Measurements from ENCODE around the gene MBNL2.
A peak's percentile ranks its signal among the peaks of the same experiment; 100 is the strongest.

MBNL2 gene

DNA sequence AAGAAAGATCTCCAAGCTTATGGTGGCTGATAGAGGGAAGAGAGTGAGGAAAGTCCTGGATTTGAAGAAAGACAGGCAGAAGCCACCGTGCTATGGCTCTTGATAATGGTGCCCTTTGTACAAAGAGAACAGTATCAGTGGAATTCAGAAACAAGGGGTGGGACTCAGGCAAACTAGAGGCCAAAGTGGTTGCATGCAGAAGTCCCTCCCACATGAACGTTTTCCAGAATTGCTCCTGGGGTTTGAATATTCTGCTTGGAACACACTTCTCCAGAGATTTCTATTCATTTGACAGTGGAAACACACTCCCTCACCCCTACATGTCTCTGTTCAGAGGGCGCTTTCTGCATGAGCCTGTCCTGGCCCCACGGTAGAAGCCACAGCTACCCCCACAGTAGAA lies 10.1 kb upstream of the MBNL2 start:
- no peak for DNase-seq

DNA sequence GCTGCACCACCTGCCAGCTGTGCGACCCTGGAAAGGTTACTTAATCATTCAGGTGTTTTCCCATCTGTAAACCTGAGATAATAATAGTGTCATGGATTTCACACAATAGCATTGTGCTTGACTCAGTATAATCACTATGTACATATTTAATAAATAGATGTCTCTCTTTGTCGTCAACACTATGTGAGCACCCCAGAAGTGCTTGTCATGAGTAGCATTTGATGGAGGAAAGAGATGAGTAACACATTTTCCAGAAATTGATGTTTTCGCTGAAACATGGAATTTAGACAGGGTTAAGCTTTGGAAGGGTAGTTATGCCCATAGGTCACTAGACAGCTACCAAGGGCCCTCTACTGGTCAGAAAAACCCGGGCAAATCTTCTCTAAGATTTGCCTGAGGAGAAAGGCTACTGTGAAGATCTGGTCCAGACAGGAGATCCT lies 9.5 kb upstream of the MBNL2 start:
- DNase-seq, result no peak

DNA sequence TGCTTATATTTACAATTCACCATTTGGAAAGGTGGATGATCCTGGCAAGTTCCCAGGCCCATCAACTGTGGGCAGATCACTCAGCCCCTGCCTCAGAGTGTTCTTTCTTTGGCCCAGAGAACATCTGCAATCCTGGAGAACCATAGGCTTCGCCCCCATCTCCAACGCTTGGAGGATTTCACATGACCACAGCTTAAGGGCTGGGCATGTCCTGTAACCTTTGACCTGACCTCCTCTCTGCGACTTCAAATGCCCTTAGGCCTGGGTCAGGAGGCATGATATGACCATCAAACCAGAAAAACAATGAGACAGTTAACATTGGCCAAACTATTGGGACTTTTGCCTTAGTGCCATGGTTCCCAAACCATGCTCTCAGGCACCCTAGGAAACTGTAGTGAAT lies 7.2 kb upstream of the MBNL2 start:
- no peak for DNase-seq

DNA sequence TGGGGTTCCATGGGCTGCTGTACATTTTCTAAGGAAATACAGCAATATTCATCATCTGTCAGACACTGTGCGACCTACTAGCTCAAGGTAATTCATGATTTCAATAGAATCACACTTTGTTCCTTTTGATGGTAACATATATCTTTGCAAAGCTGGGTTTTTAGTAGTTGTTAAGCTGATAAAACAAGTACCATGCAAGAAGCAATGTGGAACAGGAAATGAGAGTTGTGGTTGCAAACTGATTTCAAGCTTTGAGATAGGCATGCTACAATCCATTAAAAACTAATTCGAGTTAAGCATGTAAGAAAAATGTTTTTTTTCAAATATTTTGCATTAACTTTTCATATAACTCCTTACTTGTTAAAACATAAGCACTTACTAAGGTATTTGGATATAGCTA lies 6.8 kb upstream of the MBNL2 start:
- DNase-seq, result no peak

DNA sequence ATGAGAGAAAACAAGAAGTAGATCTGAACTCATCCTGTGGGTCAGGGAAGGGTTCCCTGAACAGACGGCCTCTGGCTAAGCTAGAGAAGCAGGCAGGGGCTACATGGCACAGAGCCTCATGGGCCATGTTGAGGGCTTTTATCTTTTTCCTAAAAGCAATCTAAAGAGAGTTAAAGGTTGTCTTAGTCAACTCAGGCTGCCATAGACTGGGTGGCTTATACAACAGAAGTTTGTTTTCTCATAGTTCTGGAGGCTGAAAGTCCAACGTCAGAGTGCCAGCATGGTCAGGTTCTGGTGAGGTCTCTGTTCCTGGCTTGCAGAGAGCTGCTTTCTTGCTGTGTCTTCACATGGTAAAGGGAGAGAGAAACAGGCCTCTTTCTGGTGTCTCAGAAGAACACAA lies 2.9 kb upstream of the MBNL2 start:
- DNase-seq, result no peak

DNA sequence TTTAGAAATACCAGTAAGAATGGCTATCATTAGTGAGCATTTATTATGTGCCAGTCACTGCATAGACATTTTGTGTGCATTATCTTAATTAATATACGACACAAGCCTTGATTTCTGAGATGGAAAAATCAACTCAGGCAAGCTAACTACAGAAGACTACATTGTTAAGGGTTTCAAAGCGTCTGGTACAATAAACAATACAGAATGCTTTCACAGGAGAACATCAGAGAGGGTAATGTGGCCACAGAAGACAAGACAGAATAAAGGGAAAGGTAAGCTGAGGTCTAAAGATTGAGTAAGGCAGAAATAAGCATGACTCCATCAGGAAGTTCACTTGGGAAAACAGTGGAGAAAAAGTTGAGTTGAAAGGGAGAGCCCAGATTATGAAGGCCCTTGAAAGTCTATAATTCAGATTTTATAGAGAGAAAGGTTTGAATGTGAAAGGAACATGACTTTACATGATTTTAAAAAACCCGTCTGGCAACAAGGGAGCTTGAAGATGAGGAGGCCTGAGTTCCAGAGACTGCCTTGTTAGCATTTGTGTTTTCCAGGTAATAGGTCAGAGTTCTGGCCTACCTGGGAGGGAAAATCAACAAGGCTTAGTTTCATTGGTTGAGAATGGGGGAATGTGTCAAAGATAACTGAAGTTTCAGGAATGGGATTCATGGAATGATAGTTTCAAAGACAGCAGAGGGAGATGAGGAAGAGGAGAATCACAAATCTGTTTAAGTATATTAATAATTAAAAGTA lies 1.8 kb upstream of the MBNL2 start:
- no peak for DNase-seq

DNA sequence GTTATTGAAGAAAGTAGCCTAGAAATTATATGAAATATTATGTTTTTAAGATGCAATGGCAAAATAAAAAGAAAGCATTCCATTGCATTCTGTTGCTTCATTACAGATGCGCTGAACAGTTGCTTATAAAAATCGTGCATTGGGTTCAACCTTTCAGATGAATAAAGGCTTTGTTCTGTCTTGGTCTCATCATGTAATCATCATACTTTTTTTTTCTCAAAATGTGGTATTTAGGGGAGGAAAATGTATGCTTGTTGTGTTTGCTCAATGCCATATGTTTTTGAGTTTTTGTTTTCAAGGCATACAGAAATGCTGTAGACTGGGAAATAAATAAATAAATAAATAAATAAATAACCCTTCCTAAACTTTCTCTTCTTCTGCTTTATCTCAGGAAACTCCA lies 1.1 kb upstream of the MBNL2 start:
- no peak for DNase-seq

DNA sequence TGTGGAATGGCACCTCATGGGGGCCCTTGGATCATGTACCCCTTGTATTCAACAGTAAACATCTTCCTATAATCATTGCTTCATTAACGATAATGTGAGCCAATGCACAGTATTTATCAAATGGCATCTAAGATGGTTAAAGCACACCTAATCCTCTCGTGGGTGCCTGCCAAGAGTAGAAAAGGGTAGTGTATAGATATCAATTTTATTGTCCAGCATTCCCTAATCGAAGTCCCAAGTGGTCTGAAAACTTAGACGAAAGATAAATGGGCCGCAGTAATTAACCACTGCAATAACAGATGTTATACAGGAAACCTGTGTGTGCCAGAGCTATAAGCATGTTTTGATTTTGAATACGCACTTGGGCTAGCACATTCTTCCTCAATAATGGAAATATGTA lies 667 bp upstream of the MBNL2 start:
- DNase-seq, result no peak

DNA sequence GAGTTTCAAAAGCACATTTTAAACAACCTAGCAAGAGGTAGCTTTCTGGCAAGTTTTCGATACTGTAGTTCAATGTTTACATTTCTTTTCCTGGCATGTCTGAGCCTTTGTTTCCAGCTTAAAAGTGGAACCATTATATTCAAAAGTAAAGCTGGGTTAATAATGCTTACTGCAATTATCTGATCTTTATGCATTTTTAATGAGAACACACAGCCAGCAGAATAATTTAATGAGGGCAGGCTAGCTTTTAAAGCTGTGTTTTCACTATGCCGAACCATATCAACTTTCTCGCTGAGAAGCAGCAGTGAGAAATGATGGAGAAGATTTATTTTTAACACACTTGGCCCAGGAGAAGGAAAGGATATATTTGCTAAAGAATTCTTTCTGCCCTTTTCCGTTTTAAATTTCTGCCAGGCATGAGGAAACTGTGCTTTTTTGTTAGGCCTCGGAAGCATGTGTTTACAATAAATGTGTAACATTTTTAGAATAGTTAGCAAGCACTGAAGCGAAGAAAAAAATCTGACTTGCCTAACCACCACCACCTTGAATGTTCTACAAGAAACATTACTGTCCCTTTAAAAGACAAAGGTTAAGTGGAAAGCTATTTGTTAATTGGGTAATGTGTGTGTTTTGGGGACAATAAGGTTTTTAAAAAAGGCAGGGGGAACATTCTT lies 1.0 kb downstream of the MBNL2 start:
- DNase-seq, result no peak

DNA sequence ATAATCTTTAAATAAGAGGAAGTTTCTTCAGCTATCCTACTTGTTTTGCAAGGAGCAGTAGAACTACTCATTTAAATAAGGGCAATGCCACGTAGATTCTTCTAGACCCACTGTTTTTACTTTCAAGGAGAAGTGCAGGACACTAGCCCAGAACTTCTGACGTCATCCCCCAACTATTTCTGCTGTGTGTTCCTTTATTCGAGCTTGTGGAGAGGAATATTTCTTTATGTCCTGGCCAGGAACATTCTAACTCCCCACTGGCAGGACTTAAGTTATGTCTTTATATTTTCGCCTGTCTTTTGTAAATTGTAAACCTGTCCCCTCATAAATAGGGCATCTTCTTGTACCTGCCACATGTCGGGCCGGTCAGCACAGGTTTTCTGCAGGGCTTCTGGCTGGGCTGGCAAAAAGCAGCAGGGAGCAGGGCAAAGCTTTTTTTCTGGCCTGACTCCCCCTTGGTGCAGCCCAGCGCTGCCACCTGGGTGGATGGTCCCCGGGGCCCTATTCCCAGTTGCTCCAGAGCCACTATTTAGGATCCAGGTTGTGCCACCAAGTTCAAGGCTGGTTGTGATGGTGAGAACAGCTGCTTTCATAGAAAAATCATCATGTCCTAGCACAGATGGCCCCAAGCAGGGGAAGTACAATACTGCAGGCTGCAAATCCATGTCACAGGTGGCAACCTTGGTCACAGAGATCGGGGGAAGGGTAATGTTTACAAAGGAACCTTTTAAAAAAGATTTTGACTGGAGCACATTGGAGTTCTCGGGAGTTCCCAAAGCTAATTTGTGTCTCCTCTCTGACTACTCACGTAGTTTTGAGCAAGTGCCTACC lies 1.8 kb downstream of the MBNL2 start:
- peak; percentile 7 for DNase-seq

DNA sequence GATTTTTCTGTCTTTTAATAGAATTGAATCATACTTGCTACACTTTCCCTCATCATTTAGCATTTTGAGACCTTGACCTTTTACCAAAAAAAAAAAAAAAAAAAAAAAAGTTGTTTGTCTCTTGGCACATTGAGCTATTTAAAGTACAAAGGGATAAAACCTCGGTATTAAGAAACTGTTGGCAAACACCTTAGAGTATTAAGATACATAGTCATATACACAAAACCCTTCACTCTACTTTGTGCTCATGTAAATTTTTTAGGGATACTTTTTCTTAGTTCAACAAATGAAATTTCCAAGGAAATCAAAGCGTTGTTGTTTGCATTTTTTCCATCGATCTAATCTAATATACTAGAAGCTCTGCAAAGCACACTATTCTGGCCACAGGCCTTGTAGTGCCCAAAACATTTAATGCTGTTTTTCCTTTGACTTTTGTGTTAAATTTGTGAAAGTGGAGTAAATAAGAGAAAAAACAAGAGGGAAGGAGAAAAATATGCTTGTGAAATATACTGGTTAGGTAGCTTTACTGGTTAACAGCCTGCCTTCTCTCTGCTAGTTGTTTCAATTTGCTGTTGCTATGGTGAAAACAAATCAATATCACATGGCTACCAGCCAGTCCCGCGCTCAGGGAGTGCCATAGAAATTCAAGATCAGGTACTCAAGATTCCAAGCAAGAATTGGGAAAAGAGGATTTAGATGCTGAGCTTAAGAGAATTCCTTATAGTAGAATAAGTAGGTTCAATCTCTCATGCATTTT lies 2.6 kb downstream of the MBNL2 start:
- DNase-seq, result no peak

DNA sequence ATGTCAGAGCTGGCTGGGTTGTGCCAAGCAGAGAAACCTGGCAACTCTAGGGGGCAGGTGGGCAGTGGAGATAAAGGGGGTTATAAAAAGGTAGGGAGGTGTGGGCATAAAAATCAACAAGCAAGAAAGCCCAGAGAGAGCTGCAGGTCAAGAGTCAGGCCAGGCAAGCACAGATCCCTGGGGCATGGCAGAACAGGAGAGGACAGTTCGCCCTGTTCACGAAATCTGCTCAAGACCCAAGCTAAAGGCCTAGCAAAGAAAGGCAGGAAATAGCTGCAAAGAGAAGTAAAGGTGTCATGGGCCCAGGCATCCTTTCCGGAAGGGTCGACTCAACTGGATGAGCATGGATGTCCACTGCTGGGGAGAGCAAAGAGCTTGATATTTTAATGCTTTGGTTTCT lies 3.4 kb downstream of the MBNL2 start:
- no peak for DNase-seq

DNA sequence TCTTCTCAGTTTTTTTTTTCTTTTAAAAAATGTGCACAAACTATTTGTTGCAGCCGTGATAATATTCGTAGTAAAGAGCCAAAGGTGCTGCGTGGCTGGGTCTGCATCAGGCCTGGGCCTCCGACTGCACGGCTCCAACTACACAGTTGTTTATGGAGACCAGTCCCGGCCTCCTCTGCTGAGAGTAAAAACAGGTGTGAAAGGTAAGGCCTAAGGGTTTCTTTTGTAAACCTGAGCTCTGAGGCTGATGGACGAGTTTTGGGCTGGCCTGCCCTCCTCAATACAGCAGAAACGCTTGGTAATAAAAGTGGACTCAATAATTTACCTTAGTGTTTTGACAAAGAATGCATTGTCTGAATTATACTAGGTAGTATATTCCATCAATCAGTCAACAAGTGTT lies 3.9 kb downstream of the MBNL2 start:
- peak; percentile 48 for DNase-seq

DNA sequence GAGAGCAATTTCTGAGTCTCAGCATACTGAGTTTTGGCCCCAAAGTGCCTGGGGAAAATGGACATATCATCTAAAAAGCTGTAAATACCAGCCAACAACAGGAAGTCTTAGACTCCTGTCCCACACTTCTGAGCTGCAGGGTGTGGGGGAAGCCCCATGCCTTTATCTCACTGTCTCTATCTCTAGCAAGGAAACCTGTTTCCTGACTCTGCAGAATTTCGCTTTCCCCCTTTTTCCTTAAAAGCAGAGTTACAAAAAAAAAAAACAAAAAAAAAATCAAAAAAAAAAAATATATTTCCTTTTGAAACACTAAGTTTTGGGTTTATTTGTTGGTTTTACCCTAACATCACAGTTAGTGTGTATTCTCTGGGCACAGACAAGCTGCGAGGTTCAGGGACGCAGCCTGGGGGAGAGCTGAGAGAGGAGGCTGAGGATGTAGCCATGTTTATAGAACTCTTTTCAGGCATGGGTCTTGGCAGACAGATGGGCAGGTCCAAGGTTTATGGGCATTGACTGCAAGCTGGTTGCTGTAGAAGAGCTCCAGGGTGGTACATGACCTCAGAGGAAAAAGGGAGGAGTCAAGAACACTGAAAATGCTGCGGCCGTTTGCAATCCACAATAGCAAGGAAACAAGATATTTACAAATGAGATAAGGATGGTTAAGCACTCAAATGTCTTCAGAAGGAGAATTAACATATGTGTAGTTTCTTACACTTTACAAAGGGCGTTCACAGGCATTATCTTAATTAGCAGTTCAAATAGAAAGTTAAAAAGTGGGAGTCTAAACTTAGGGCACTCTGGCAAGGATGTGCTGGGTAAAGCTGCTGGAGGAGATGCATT lies 4.9 kb downstream of the MBNL2 start:
- DNase-seq, result no peak

DNA sequence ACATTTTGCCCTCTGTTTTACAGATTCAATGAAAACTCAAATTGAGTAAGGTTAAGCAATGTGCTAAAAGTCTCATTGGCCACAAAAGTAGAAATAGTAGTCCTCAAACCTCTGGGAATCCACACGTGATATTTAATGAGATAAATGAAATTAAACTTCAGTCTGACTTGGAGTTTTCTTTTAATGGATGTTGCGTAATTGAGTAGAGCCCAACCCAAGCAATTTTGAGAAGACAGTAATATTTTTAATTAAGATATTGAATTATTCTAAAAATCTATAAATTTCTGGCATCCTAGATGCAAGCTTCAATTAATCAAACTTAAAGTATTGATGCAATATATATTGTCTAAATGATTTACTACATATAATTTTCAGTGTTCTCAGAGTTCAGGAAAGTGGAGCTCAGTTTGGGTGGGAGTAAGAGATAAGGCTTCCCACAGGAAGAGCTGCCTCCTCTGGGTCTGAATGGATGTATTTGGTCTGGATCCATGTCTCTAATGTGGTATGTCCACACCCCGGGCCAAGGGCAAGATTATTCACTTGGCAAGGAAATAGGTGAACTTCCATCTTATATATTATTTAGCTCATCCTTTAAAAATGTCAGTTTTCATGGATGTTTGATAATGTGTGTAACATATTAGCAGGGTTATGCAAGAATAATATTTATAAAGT lies 6.9 kb downstream of the MBNL2 start:
- DNase-seq, result no peak

DNA sequence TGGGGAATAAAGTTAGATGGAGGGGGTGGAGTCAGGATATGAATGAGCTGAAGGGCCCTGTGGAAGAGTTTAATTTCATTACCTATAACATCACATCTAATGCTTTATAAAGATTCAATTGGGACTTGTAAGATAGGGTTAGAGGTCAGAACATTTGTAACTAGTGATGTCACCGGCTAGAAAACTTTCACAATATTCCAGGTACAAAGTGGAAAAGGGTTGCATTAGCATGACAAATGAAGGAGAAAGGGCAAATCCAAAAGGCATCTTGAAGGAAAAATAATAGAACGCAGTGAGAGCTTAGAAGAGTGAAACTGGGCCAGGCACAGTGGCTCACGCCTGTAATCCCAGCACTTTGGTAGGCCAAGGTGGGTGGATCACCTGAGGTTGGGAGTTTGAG lies 7.6 kb downstream of the MBNL2 start:
- no peak for DNase-seq

DNA sequence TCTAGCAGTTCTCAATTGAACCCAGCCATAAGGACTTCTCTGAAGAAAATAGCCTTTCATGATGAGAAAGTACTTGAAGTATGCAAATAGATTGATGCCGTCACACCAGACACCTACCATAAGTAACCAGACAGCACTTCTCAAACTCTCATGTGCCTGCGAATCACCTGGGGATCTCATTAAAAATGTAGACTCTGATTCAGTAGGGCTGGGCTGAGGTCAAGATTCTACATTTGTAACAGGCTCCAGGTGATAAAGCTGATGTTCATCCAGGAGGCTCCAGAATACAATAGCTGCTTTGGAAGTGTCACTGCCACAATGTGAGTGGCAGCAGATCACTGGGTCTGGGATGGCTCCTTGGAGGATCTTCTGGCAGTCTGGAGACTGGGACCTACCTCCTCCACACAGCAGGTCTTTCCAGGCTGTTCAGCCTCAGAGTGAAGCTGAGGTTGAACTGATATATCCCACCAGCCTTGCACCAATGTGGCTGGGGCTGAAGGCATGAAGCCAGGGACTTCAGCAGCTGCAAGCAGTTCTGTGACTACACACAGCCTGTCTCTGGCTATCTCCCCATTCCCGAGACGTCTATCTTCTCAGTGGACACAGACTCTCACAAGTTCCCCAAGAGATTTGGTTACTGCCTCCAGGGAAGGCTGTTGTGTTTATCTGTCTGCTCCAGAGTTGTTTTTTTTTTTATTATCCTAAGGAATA lies 9.1 kb downstream of the MBNL2 start:
- DNase-seq, result no peak

DNA sequence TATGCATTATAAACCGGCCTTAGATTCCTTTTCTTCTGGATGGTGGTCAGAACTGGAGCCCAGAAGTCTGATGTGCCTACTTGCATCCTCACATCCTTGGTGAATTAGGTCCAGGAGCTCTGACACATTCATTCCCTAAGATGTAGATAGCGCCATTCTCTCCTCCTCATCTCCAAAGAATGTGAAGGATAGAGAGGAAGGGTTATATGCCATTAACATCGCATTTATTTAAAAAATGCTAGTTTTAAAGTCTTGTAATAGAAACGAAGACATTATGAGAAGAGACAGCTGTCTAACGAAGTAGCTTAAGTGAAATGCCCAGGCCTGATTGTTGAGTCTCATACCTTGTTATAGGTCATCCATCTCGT lies 9.7 kb downstream of the MBNL2 start:
- DNase-seq, result no peak

DNA sequence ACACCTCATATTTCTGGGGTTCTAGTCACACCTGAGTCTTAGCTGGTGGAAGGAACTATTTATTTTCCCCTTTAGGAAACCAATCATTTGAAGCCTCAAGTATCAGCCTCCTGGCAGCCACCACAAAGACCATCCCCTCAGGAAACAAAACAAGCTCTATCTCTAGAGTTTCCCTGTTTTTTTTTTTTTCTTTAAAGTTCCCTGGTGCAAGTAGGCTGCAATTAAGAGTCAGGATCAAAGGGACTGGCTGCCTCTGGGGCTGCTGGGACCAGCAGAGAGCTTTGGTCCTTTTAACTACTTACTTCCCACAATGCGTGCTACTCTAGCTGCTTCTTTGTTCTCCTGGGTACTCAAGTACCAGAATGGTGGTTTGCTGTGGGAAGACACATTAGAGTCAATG lies 11.4 kb downstream of the MBNL2 start:
- DNase-seq, result no peak

DNA sequence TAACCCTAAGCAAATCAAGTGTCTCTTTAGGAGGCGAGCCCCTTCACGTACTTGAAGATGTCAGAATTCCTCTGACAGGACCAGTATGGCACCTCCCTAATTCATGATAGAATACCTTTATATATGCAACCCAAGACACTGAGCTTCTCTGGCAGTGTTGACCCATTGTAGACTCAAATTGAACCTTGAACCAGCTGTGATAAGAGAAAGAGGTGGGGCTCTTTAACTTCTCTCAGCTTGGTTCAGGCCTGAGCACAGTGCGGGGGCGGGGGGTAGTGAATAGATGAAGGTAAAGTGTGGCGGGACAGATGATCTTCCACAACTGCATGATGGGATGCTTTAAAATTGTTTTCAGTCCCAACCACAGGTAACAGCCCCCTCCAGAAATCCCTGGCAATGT lies 12.1 kb downstream of the MBNL2 start:
- DNase-seq, result no peak

DNA sequence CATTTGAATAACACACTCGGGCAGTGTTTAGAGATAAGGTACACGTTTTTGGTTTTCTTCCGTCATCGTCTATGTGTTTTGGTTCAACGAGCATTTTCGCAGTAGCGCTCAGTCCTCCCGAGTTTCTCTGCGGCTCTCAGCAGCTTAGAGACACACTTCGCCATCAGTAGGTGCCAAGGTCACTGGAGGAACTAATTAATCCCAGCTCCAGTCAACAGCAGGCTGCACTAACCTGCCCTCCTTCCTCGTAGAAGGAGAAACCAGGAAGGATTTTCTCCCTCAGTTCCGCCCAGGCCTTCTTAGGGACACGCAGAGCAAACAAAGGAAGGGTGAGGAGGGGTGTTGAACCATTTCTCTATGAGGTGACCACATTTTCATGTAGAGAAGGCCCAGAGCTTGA lies 12.6 kb downstream of the MBNL2 start:
- DNase-seq, result no peak
